DND-41 (cell line): ENCODE measurements around the gene PCIF1.

Source experiments
- ATAC-seq: fragments of 200-7000 bp; cut with Tn5 transposase; 3 replicates; pipeline ENCODE4 v1.9.1; 2021; ENCODE audit warnings: low read depth; ENCODE audit not compliant: insufficient read depth
- DNase-seq: peaks from one replicate; pipeline ENCODE4 v3.0.0-alpha.2; 2020
- H2AFZ ChIP-seq: 2 replicates; pipeline ENCODE4 v1.6.0; 2012; ENCODE audit warnings: low read depth, low read length
- H3K27ac ChIP-seq: 2 replicates; pipeline ENCODE4 v1.5.1; 2012; ENCODE audit warnings: low read length, inconsistent platforms
- H3K27me3 ChIP-seq: fragments of 200-600 bp; sonication (generic); 2 replicates; pipeline ENCODE4 v1.6.0; 2012; ENCODE audit warnings: low read length, mild to moderate bottlenecking, inconsistent platforms; ENCODE audit not compliant: insufficient read depth, poor library complexity
- H3K36me3 ChIP-seq: 2 replicates; pipeline ENCODE4 v1.5.1; 2012; ENCODE audit warnings: low read length, inconsistent platforms; ENCODE audit not compliant: insufficient read depth
- H3K4me1 ChIP-seq: 2 replicates; pipeline ENCODE4 v1.5.1; 2012; ENCODE audit warnings: mild to moderate bottlenecking, low read length; ENCODE audit not compliant: insufficient read depth
- H3K4me2 ChIP-seq: 2 replicates; pipeline ENCODE4 v1.6.0; 2012; ENCODE audit warnings: mild to moderate bottlenecking, moderate library complexity, low read length, inconsistent platforms; ENCODE audit not compliant: insufficient read depth
- H3K4me3 ChIP-seq, 2 experiments: fragments of 200-600 bp in 1 of 2; shearing (Covaris generic) in 1 of 2; 2 replicates each; pipeline ENCODE4 v1.5.1; 2012 to 2016; ENCODE audit warnings: inconsistent platforms in 2 of 2, low read length in 2 of 2, mild to moderate bottlenecking in 2 of 2, low read depth in 1 of 2, moderate library complexity in 1 of 2
- H3K79me2 ChIP-seq: 2 replicates; pipeline ENCODE4 v1.6.0; 2012; ENCODE audit warnings: low read length, inconsistent platforms; ENCODE audit not compliant: insufficient read depth
- H3K9ac ChIP-seq: 2 replicates; pipeline ENCODE4 v1.6.0; 2012; ENCODE audit warnings: low read depth, mild to moderate bottlenecking, inconsistent platforms, low read length, moderate library complexity
- H3K9me3 ChIP-seq: 2 replicates; pipeline ENCODE4 v1.5.1; 2012; ENCODE audit warnings: low read length, moderate library complexity, mild to moderate bottlenecking, inconsistent platforms; ENCODE audit not compliant: insufficient read depth, severe bottlenecking
- H4K20me1 ChIP-seq: 2 replicates; pipeline ENCODE4 v1.6.0; 2012; ENCODE audit warnings: low read length; ENCODE audit not compliant: insufficient read depth
- EZH2 ChIP-seq: IDR thresholded peaks from 3 replicates; pipeline ENCODE4 v1.6.1; 2012; ENCODE audit warnings: borderline replicate concordance, low read depth, mild to moderate bottlenecking, moderate library complexity, low read length, inconsistent platforms; ENCODE audit not compliant: severe bottlenecking
- TF ChIP-seq, protein P1 (sequence below): IDR thresholded peaks from 2 replicates; pipeline ENCODE4 v1.5.1; 2012; ENCODE audit warnings: borderline replicate concordance, low read length, moderate library complexity, mild to moderate bottlenecking; ENCODE audit not compliant: poor library complexity, severe bottlenecking; ENCODE audit errors: extremely low read depth

Gene PCIF1

DNA sequence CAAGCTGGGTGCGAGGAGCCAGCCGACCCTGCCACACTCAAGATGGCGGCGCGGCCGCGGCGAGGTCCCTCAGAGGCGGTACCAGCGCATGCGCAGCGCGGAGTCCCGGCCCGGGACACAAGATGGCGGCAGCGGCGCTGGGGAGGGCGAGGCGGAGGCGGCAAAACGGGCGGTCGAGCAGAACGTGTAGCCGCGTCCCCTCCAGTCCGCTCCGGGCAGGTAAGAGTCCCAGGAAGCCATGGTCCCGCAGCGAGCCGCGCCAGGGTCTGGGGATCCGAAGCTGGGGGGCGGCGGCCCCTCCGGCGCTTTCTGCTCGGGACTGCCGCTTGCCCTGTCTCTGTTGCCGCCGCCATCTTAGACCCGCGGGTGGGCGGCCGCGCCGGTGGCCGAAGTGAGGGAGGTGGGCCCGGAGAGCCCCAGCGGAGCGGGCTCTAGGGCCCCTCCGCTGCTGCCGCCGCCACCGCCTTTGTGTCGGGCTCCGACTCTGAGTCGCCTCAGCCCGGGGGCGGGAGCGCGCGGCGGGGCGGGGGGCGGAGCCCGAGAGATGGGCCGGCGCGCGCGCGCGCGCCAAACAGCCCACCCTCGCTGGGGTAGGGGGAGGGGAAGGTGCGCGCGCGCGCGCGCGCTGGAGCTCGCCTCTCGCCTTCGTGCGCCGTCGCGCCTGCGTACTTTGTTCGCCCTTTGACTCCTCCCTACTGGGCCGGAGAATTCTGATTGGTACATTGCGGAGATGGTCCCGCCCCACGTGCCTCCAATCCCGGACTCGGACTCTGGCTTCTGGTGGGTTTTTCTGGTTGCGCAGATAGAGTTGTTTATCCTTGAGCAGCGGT, at the start of gene PCIF1:
TSS of gene PCIF1 (plus strand) at position 98 of the 830 bp plus-strand sequence. CDS start 4,317 bp downstream, outside the sequence.
- no peak for TF ChIP-seq EZH2
- Histone ChIP-seq H3K27me3 (no peaks in the 10 kb centered on the region), H3K4me3 (peak within 1 kb of the TSS; percentile 93 to 97), H3K9me3 (no peaks in the 10 kb centered on the region), H3K4me1 (peaks cover 27% of the 10 kb centered on the region), H2AFZ (peak within 1 kb of the TSS; percentile 99), H3K4me2 (peak within 1 kb of the TSS; percentile 77), H3K36me3 (peaks cover 36% of the 10 kb centered on the region), H4K20me1 (peaks cover 38% of the 10 kb centered on the region), H3K9ac (peak within 1 kb of the TSS; percentile 100), H3K27ac (peak within 1 kb of the TSS; percentile 99), H3K79me2 (peaks cover 57% of the 10 kb centered on the region)
- DNase-seq (peak; percentile 99), ATAC-seq (peak; percentile 79)

DNA sequence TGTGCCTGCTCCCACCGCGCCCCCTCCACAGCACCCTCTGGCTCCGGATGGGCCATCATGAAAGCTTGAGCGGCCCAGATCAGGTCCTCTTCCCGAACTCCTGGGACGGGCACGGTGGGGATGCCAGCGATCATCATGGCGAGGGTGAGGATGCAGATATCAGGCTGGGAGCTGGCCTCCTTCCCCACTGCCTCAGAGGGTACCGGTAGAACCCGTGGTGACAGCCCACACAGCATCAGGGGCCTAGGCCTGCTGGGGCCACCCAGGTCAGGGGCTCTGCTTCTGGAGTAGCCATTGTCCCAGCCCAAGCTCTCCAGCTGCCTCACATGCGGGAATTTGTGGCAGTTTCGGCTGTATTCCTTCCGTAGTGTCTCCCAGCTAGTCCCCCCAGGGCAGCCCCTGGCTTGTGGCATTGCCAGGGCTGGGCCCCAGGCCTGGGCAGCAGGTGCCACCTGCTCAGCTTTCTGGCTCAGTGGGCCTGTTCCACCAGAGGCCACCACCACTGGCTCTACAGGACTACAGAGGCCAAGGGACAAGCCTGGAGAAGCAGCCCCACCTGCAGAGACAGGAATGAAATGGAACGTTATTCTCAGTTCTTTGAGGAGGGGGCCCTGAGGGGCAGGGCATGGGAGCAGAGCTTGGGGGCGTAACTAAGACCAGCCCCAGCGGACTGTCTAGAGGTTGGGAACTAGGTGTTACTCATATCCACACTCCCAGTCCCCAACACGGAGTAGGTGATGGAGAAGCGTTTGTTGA, 47.7 kb upstream of the PCIF1 start:
- Histone ChIP-seq H3K36me3 (peaks cover 38% of the 10 kb centered on the region), H3K9ac (no peak overlapping the region), H3K27ac (no peak overlapping the region), H3K79me2 (peaks cover 41% of the 10 kb centered on the region), H3K4me2 (no peak overlapping the region), H4K20me1 (peaks cover 7% of the 10 kb centered on the region; the same call in 1 of the 2 replicates), H3K9me3 (no peaks in the 10 kb centered on the region), H2AFZ (no peak overlapping the region), H3K4me1 (peaks cover 52% of the 10 kb centered on the region), H3K4me3 (no peak overlapping the region), H3K27me3 (no peaks in the 10 kb centered on the region)
- DNase-seq (no peak), ATAC-seq (no peak)
- TF ChIP-seq, protein P1, sequence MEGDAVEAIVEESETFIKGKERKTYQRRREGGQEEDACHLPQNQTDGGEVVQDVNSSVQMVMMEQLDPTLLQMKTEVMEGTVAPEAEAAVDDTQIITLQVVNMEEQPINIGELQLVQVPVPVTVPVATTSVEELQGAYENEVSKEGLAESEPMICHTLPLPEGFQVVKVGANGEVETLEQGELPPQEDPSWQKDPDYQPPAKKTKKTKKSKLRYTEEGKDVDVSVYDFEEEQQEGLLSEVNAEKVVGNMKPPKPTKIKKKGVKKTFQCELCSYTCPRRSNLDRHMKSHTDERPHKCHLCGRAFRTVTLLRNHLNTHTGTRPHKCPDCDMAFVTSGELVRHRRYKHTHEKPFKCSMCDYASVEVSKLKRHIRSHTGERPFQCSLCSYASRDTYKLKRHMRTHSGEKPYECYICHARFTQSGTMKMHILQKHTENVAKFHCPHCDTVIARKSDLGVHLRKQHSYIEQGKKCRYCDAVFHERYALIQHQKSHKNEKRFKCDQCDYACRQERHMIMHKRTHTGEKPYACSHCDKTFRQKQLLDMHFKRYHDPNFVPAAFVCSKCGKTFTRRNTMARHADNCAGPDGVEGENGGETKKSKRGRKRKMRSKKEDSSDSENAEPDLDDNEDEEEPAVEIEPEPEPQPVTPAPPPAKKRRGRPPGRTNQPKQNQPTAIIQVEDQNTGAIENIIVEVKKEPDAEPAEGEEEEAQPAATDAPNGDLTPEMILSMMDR, result no peak
- TF ChIP-seq EZH2, result no peak

GRCh38 chr20:45887346-45887715, 47.2 kb upstream of the PCIF1 start, which contains the start of gene SPATA25:
Gene SPATA25, minus strand, starts transcription at chr20:45887622. Its CDS starts 32 bp downstream, at chr20:45887590.
- Histone ChIP-seq H3K9ac (no peak within 1 kb of the TSS), H3K27me3 (no peaks in the 10 kb centered on the region), H3K9me3 (no peaks in the 10 kb centered on the region), H2AFZ (no peak within 1 kb of the TSS), H3K79me2 (peaks cover 39% of the 10 kb centered on the region), H3K27ac (no peak within 1 kb of the TSS), H3K36me3 (peaks cover 33% of the 10 kb centered on the region), H4K20me1 (peaks cover 7% of the 10 kb centered on the region; the same call in 1 of the 2 replicates), H3K4me3 (no peak within 1 kb of the TSS), H3K4me1 (peaks cover 52% of the 10 kb centered on the region), H3K4me2 (no peak within 1 kb of the TSS)
- ATAC-seq, result no peak
- no peak for TF ChIP-seq EZH2
- TF ChIP-seq, protein P1, result no peak
- DNase-seq, result no peak
